ENCODE data around the gene RNU1-3.
"Not testable (repeated sequence)": the region's sequence is repeated elsewhere in the genome, so short reads cannot be mapped to it uniquely, and the experiment has no call there.

DNA sequence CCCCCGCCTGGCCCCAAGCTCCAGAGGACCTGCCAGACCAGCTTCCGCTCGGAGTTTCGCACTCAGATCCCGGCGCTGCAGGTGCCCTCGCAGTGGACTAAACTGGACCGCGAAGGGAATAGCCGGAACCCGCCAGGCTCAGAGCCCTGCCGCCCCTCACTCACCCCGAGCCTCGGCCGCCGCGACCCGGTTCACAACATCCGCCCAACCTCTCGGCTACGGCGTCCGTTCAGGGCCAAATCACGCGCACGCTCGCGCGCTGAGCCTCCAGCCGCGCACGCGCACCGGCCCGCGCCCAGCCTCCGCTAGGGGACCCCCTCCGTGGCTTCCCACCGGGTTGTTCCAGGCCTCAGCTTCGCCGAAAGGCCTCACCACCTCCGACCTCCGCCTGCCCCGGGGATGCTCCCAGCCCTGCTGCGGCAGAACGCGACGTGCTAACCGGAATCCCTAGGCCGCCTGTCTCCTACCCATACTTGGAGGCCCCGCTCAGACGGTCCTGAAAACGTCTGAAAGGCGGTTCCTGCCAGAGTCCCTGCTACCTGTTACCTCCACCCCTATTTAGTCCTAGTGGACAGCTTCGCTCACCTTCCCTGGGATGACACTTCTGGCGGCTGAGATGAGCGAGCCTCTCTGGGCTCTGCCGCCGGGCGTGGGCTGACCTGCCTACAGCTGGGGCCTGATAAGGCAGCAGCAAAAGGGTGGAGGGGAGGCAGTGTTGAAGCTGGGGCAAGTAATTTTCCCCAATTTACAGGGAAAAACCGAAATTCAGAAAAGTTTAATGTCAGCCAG lies 22.1 kb downstream of the RNU1-3 start:
- TF ChIP-seq POLR2AphosphoS5 (IDR thresholded peaks at IDR 0.05; ENCODE audit: low read depth, low read length): peak; percentile 99
- not testable (repeated sequence) for TF ChIP-seq CEBPB (IDR thresholded peaks at IDR 0.05; ENCODE audit: low read depth); EZH2 (IDR thresholded peaks at IDR 0.05); CBX3 (IDR thresholded peaks at IDR 0.05; ENCODE audit: low read depth)

Measured in HCT116 (cell line).